ENCODE data around the gene MEAK7.
A peak's percentile ranks its signal among the peaks of the same experiment; 100 is the strongest.

MEAK7 gene, protein sequence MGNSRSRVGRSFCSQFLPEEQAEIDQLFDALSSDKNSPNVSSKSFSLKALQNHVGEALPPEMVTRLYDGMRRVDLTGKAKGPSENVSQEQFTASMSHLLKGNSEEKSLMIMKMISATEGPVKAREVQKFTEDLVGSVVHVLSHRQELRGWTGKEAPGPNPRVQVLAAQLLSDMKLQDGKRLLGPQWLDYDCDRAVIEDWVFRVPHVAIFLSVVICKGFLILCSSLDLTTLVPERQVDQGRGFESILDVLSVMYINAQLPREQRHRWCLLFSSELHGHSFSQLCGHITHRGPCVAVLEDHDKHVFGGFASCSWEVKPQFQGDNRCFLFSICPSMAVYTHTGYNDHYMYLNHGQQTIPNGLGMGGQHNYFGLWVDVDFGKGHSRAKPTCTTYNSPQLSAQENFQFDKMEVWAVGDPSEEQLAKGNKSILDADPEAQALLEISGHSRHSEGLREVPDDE

DNA sequence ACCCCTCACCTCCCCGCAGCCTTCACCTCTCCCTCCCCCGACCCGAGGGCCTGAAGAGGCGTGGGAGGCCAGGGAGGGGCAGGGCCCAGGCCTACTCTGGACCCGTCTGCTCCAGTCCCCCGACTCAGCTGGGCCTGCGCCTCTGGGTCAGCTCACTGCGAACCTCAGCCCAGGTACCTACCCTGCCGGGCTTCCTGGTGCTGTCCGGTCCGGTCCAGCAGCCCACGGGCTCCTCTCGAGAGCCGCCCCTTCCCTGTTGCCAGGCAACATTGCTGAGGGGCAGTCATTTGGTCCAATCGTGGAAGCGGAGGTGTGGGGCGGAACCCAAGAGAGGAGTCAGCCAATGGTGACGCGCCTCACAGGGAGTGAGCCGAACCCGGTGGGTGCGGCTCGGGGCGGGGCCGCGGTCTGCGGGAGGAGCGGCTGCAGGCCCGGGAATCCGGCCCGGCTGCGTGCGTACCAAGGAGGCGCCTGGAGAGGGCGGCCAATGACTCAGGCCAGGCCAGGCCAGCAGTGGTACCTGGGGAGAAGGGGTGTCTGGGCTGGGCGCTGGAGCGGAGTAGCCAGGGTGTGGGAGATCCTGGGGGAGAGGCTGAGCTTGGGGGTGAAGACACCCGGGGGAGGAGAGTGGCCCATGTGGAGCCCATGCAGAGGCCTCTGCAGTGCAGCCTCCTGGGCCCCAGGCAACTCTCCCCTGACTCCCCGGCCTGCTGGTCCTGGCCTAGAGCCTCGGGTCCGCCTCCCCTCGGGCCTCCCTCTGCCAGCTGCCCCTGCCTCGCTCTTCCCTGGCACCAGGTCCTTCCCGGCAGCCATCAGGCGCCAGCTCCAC is at the start of gene MEAK7:
Gene MEAK7 (minus strand): TSS at position 240 of the 829 bp plus-strand sequence. CDS start 6,573 bp downstream, outside the sequence.
- peak; percentile 92 for DNase-seq (ENCODE audit: low read depth)

DNA sequence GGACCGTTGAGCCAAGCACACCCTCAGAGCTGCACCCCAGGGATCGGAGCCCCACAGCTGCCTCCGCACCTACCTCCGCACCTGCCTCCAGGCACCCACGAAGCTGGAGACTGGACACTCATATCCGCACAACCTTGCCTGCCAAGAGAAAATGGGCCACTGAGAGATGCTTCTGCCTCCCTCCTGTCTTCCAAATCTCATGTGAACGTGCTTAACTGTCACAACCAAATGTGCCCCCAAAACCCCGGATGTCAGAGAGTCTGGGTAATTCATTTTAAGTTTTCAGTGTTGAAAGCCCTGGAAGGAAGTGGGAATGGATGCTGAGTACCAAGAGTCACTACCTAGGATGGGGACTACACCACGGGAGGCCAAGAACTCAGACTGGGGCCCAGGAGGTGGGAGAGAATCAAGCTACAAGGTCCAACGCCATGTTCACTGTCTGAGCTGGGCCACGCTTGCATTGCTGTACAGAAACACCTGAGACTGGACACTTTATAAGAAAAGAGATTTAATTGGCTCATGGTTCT is 49.5 kb upstream of the MEAK7 start:
- DNase-seq (ENCODE audit: low read depth) = no peak

DNA sequence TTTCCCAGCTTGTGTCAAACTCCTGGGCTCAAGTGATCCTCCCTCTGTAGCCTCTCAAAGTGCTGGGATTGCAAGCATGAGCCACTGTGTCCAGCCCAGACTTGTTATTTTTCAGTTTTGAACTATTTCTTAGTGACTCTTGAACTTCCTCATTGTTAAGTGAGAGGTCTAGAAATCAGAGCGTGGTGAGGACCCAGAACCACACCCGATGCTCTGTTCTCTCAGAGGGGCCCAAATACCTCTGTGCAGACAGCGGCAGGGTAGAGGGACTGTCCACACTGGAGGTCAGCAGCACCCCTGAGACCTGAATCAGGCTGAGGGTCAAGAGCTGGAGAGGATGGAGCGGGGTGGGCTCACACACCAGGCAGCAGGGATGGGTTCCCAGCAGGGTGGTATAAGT is 47.7 kb upstream of the MEAK7 start:
- no peak for DNase-seq (ENCODE audit: low read depth)

DNA sequence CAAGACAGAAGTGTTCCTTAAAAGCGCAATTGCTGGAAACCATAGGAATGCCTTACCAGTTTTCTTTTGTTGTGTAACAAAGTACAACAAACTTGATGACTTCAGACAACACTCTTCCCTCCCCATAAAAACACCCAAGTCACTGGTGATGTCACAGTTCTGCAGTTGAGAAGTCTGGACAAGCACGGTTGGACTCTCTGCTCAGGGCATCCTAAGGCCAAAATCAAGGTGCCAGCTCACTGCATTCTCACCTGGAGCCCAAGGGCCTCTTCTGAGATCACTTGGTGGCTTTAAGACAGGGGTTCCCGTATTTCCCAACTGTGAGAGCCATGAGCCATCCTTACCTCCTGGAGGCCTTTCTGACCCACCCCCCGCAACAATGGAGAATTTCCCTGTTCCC is 45.6 kb upstream of the MEAK7 start:
- no peak for DNase-seq (ENCODE audit: low read depth)

DNA sequence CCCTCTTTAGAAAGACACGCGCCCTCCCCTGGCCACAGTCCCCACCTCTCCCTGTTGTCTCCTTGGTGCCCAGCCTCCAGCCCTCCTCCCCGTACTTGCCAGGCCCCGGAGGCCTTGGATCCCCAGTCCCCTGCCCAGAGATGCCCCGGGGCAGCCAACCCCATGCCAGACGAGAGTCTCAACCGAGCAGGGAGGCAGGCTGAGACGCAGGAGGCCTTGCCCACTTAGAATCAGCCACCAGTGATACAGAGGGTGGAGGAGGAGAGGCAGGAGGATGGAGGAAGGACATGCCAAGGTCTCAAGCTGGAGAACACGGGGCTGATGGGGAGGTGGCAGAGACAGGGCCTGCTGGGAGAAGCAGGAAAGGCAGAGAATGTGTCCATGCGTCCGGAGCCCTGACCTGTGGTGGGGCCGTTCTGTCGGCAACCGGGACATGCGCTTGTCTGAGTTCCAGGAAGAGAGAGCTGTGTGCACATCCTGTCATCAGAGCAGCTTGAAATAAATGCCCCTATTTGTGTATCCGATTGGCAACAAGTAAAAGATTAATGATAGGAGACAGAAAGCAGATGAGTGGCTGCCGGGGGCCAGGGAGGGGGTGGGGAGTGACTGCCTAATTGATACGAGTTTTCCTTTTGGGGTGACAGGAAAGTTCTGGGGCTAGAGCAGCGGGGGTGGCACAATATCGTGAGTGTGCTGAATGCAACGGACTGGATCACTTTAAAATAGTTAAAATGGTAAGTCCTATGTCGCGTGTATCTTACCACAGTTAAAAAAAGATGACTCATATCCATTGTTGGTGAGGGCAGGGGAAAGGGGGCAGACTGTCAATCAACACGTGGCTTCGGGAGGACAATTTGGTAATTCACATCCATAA is 44.7 kb upstream of the MEAK7 start:
- DNase-seq (ENCODE audit: low read depth) = no peak

DNA sequence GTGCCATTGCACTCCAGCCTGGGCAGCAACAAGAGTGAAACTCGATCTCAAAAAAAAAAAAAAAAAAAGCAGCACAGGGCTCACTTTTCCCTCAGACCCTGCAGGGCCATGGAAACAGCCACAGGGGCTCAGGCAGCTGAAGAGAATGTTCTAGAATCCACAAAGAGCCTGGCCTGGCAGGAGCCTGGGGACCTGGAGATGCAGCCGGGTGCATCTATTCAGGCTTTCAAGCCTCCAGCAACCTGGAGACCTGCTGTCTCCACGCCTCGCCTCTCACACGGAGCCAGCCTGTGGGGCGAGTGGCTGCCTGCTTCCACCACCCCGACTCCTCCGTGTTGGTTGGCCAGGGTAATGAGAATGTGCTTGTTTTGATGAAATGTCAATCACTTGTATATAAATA is 44.0 kb upstream of the MEAK7 start:
- no peak for DNase-seq (ENCODE audit: low read depth)

DNA sequence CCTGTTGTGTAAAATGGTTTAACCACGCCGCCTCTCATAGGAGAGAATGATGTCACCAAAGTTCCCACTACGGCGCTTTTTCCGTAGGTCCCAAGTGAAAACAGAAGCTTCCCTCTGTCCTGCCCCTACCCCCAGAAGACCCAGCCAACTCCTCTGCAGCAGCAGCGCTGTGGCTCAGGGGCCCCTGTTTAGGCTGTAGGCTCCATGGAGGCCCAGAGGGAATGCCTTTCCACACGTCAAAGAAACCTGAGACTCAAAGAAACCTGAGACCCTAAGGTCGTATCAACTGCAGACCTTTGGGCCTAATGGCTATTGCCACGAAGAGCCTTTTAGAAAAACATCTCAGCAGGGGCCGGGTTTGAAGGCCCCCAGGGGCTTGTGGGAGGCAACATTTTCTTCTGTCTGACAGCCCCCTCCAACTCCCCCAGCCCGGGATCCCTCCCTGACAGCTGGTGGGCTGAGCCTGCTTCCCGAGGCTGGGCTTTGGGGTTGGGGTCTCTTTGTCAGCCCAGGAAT is 43.1 kb upstream of the MEAK7 start:
- DNase-seq (ENCODE audit: low read depth) = no peak

DNA sequence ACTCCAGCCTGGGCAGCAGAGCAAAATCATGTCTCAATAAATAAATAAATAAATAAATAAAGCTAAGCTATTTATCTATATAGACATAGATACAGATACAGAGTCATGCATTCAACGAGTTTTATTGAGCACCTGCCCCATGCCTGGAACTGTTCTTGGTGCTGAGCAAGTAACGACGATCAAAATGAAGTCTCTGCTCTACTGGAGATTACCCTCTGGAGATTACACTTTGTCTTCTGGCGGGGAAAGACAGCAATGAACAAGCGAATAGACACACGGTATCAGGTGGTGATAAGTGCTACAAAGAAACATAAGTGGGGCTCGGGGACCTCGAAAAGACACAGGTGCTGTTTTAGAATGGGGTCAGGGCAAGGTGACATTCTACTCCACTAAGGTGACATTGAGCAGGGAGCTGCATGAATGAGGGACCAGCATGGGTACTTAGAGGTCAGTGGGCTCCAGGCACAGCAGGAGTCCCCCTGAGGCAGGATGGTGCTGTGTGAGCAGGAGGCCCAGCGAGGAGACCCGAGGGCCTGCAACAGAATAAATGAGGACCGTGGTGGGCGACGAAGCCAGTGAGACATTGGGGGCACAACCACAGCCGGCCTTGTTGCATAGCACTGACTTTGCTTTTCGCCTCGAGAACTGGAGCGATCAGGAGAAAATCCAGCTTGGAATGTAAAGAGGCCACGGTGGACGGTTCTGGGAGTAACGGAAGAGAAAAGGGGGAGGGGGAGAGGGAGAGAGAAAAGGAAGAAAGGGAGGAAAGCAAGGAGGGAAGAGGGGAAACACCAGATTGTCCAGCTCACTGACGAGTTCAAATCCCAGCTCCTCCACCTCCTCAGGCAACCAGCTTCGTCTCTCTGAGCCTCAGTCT is 42.4 kb upstream of the MEAK7 start:
- no peak for DNase-seq (ENCODE audit: low read depth)

DNA sequence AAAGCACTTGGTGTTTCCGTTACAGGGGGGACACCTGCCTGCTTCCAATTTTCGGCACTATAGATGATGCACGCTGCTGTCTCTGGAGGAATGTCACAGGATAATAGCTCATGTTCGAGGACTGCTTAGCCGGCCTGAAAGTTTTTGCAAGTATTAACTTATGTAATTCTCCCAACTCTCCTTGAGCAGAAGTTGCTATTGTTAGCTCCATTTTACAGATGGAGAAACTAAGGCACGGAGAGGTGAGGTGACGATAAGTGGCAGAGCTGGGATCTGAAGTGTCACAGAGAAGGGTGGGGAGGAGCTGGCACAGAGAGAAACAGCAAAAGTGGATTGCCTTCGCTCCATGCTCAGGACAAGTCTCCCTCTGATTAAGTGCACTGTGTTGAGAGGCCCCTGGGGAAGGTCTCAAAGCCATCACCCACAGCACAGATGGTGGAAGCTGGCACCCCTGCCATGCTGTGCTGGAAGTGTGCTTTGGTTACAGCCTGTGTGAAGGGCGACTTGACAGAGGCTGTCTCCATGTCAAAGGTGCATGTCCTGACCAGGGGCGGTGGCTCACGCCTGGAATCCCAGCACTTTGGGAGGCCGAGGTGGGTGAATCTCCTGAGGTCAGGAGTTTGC is 40.8 kb upstream of the MEAK7 start:
- no peak for DNase-seq (ENCODE audit: low read depth)

DNA sequence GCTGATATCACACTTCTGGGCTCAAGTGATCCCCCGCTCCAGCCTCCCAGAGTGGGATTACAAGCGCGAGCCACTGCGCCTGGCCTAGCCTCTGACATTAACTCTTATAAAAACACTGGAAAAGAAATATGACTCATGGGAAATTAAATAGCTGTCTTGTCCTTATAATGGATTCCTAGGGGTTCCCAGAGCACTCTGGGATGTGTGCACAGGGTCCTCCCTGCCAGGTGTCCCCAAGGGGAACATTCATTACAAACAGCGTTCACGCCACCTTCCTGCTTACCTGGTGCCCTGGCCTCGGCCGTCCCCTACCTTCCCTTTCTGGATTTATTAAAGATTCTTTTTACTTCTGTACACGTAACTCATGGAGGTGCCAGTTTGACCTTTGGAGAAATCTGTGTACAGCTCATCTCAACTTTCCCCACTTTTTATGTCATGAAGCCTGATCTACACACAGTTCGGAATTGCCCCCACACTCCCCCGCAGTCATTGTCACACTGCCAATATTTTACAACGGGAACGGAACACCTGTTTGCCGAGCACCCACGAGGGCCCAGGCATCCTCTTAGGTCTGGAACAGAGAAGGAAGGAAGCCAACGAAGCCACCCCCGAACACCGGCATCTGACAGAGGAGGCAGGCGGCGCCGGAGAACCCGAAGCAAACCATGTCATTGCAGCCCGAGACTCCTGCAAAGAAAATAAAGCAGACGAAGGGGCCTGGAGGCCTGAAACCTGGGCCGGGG is 39.7 kb upstream of the MEAK7 start:
- DNase-seq (ENCODE audit: low read depth) = no peak

DNA sequence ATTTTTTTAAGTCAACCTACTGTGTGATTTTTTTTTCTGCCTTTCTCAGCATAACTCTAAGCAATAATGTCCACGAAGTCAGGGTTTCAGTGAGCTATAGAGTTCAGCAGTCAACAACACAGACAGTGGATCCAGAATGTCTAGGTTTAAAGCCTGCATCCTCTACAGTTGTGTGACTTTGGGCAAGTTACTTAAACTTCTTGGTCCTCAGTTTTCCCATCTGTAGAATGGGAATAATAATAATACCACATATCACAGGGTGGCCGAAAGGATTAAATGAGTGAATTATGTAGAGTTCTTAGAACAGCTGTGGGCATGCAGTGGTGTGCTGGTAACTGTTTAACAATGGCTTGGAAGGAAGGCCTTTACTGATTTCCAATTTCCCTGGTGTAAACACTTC is 38.8 kb upstream of the MEAK7 start:
- DNase-seq (ENCODE audit: low read depth) = no peak

DNA sequence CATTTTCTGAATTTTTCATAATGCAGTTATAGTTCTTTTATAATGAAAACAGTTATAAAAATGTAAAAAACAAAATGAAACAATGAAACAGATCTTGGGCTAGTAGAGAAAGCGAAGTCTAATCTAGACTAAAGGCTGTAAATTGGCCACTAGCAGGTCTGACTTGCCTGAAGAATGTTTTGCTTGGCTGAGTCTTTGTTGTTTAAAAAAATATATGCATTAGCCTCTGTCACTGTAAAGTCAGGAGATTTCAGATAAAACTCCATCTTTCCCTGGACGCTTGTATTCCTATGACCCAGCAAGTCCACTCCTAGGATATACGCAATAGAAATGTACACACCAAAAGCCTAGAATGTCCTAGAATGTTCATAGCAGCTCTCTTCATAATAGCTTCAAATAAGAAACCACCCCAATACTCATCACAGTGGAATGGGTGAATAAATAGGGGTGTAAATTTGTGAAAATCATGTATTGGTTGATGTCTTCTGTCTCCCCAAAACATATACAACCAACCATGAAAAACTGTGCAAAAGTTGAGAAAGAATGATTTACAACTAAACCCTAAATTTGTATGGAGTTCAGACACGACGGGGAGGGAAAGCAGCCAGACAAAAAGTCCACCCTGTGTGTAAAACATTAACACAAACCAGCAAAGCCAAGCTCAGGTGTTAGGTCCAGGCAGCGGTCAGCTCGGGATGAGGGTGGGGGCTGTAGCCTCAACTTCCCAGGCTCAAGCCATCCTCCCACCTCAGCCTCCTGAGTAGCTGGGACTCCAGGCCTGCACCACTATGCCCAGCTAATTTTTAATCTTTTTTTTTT is 37.7 kb upstream of the MEAK7 start:
- no peak for DNase-seq (ENCODE audit: low read depth)

DNA sequence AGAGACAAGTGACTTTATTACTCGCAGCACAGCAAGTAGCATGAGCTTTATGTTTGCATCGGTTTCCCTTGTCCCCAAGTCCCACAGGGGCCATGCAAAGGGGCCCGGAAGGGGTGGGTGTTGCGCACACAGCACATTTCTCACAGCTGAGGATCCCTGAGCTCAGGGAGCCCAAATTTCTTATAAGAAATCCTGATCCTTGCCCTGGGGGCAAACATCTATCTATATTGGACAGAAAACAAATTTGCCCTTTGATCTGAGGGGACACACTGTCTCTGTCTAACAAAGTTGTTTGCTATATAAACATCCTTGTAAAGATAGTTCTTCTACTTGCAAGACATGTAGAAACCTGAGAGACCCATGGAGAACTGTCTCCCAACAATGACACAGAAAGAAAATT is 35.7 kb upstream of the MEAK7 start:
- no peak for DNase-seq (ENCODE audit: low read depth)

DNA sequence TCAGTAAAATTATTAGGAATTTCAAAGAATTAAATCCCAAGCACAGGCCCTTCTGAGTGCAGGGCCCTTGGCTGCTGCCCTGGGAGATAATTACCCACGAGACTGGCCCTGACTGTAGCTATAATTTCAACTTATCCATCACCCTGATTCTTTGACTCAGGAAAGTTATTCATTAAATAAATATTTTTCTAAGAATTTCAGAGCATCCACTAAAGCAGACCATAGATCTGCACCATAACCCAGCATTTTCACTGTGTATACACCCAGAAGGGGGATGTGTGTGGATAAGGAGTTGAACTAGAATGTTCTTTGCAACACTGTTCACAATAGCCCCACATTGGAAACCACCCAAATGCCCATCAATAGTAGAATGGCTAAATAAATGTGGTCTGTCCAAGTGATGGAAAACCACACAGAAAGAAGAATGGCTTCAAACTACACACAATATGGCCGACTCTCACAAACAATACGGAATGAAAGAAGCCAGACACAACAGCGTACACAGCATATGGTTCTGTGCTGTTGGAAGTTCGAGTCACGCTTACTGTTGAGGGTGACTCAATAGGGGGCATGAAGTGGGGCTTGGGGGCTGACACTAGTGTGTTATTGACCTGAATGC is 33.9 kb upstream of the MEAK7 start:
- DNase-seq (ENCODE audit: low read depth) = no peak

DNA sequence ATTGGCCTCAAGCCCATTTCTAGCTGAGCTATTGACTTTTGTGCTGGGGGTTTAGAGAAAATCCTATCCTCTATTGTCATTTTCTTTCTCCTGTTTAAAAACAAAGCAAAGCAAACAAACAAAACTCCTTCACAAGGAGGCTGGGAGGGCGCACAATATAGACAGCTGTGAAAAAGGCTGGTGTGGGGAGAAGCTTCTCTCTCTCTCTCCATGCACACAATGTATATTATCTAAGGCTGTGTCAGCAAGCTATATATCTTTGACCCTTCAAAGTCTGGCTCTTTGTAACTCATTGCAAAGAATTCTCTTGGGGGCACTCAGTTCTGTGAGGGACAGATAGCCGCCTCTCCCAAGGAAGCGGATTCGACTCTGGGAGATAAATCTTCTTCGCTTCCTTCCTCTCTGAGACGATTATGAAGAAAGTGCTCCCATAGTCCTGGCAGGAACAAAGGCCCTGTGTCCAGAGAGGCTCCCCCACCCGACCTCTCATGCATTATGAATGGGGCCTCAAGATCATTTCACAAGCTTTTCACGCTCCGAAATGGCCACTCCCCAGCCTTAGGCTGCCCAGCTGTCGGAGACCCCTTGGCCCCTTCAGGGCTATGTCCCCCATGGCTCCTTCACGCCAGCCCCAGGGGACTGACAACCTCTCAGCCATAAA is 33.2 kb upstream of the MEAK7 start:
- DNase-seq (ENCODE audit: low read depth) = no peak

DNA sequence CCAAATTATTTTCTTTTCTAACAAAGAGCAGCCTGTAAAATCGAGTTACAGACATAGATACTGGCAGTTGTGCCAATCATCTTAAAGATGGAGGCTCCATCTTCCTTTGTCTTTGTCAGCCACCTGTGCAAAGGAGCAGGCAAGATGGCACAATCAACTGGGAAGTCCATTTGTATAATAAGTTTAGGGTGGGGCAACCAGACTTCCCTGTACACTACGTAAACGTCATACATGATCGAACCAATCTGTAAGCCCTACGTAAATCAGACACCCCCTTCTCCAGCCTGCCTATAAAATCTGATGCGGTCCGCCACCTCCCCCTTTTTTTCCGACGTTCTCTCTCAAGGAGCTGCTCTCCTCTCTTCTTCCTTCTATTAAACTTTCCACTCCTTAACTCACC is 31.4 kb upstream of the MEAK7 start:
- no peak for DNase-seq (ENCODE audit: low read depth)

DNA sequence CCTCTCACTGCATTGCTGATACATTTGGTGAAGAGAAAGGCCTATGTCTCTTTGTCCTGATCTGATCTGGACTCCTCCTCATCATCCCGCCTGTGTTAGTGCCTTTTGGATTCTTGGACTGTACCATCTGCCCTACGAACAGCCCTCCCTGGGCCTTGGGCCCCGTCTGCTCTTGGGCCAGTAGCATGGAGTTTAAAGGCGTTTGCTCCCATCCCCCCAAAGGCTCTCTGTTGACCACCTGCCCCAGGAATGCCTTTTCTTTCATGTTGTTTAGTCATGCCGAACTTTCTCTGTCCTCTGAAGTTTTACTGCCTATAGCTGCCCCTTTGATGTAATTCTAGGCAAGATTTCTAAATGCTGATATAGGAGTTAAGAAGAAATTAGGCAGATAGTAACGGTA is 30.9 kb upstream of the MEAK7 start:
- DNase-seq (ENCODE audit: low read depth) = no peak

DNA sequence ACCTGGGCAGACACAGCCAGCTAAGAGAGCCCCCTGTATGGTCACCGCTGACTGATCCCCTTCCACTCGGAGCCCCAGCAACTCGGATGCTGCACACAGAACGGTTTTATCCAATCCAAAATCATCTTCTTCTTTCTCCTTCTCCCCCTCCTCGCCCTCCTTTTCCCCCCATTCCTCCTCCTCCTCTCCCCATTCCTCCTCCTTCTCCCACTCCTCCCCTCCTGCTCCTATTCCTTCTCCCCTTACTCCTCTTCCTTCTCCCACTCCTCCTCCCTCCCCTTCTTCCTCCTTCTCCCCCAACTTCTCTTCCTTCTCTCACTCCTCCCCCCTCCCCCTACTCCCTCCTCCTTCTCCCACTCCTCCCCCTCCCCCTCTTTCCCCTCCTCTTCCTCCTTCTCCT is 30.4 kb upstream of the MEAK7 start:
- no peak for DNase-seq (ENCODE audit: low read depth)
